ENCODE measurements around the gene CX3CR1.

The CX3CR1 gene

DNA sequence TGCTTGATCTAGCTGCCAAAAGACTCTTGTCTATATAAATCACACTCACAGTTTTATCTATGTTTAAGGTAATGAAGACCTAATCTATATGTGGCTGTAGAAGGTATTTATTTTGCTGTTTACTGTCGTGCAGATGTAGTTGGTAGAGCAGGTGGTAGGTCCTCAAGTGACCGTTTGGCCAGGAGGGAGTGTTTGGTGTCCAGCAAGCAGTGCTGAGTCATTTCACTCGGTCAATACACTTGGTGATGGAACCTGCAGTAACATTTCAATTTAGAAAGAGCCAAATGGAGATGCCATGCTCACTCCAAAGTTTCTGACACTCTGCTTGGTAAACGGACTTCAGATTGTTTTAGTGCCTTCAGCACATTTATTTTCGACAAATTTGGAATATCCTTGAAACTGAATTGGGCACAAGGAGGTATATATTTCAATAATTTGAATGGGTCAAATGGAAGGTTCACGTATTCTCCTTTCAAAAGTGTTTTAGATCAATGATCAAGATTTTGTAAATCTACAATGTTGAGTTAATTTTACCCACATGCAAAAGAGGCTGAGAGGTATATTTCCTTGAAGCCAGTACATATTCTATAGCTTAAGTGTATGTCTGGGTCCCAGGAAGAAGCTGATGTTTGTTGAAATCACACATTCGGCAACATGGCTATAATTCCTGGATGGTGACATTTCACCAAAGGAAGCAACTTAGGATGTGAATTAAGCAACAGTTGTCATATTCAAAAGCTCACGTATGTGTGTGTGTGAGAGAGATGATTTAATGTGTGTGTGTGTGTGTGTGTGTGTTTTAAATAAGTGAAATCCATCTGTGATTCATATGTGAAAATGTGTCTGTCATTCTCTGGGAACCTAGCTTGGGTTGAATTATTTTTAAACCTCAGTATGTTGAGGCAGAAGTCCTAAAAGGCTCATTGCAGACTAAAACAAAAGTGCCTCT is 7.7 kb upstream of the CX3CR1 start:
- no peak for DNase-seq (ENCODE audit: low read depth, low spot score)
- ChIA-PET POLR2A (no interaction called here), CTCF (interaction anchor here (1.0 to 14.7 kb wide), 45 partner anchors 9 to 285 kb away, joined by 3 to 574 read pairs (median 6); partner anchors contain the start of genes CX3CR1, GORASP1, TTC21A and XIRP1)

GRCh38 chr3:39286771-39287170 is 6.9 kb upstream of the CX3CR1 start:
- TF ChIP-seq, protein P1, sequence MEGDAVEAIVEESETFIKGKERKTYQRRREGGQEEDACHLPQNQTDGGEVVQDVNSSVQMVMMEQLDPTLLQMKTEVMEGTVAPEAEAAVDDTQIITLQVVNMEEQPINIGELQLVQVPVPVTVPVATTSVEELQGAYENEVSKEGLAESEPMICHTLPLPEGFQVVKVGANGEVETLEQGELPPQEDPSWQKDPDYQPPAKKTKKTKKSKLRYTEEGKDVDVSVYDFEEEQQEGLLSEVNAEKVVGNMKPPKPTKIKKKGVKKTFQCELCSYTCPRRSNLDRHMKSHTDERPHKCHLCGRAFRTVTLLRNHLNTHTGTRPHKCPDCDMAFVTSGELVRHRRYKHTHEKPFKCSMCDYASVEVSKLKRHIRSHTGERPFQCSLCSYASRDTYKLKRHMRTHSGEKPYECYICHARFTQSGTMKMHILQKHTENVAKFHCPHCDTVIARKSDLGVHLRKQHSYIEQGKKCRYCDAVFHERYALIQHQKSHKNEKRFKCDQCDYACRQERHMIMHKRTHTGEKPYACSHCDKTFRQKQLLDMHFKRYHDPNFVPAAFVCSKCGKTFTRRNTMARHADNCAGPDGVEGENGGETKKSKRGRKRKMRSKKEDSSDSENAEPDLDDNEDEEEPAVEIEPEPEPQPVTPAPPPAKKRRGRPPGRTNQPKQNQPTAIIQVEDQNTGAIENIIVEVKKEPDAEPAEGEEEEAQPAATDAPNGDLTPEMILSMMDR (IDR thresholded peaks at IDR 0.05; ENCODE audit: insufficient read depth, low read length, missing control alignments): no peak
- no peak overlapping the region for H3K4me3 ChIP-seq (ENCODE audit: low read depth, low read length)
- DNase-seq (ENCODE audit: low read depth, low spot score): no peak
- ChIA-PET POLR2A (no interaction called here), CTCF (interaction anchor here (0.8 to 14.7 kb wide), 14 partner anchors 9 to 284 kb away, joined by 3 to 574 read pairs (median 8); partner anchors contain the start of genes CX3CR1, GORASP1, TTC21A and XIRP1)

More for the DNA sequence above, 7.7 kb upstream of the CX3CR1 start:
- TF ChIP-seq, protein P1 (IDR thresholded peaks at IDR 0.05; ENCODE audit: insufficient read depth, low read length, missing control alignments): no peak
- no peak overlapping the region for H3K4me3 ChIP-seq (ENCODE audit: low read depth, low read length)

- CTCF ChIA-PET: interaction anchor here (1.0 to 14.7 kb wide), 7 partner anchors 11 to 219 kb away, joined by 3 to 574 read pairs (median 11); partner anchors contain the start of genes GORASP1, TTC21A and XIRP1
- POLR2A ChIA-PET: no interaction called here
- TF ChIP-seq, protein P1 (IDR thresholded peaks at IDR 0.05; ENCODE audit: insufficient read depth, low read length, missing control alignments): no peak
- no peak for DNase-seq (ENCODE audit: low read depth, low spot score)
- no peak overlapping the region for H3K4me3 ChIP-seq (ENCODE audit: low read depth, low read length)
Observed at GRCh38 chr3:39285332-39285731, 5.5 kb upstream of the CX3CR1 start.

- CTCF ChIA-PET: interaction anchor here (1.0 to 14.7 kb wide), 4 partner anchors 15 to 155 kb away, joined by 4 to 574 read pairs (median 274); partner anchors contain the start of gene XIRP1
- TF ChIP-seq, protein P1 (IDR thresholded peaks at IDR 0.05; ENCODE audit: insufficient read depth, low read length, missing control alignments): no peak
- no peak for DNase-seq (ENCODE audit: low read depth, low spot score)
Observed at GRCh38 chr3:39284457-39284881, 4.6 kb upstream of the CX3CR1 start.

GRCh38 chr3:39282057-39282456 is 2.2 kb upstream of the CX3CR1 start:
- H3K4me3 ChIP-seq (ENCODE audit: low read depth, low read length): no peak overlapping the region
- TF ChIP-seq, protein P1 (IDR thresholded peaks at IDR 0.05; ENCODE audit: insufficient read depth, low read length, missing control alignments): no peak
- no peak for DNase-seq (ENCODE audit: low read depth, low spot score)
- CTCF ChIA-PET: interaction anchor here (1.0 to 8.4 kb wide), 9 partner anchors 9 to 155 kb away, joined by 3 to 77 read pairs (median 4); partner anchors contain the start of gene XIRP1
- POLR2A ChIA-PET: no interaction called here

More at GRCh38 chr3:39284457-39284881, 4.6 kb upstream of the CX3CR1 start:
- POLR2A ChIA-PET: no interaction called here
- H3K4me3 ChIP-seq (ENCODE audit: low read depth, low read length): no peak overlapping the region

DNA sequence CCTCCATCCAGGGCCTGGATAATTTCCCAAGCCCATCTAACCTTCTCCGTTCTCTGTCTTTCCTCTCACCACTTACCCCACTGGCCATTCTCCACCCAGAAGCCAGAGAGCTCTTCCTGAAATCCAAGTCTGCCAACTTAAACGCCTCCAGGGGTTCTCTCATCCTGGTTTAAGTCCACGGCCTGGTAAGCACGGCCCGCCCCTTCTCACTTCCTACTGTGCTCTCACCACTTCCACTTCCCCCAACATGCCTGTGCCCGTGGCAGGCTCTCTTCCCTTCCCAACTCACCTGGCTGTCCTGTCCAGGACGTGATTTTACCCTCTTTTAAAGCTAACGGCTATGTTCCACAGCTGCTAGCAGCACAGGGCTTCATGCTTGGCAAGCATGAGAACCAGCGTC is 1.7 kb upstream of the CX3CR1 start:
- DNase-seq (ENCODE audit: low read depth, low spot score): no peak
- H3K4me3 ChIP-seq (ENCODE audit: low read depth, low read length): no peak overlapping the region
- ChIA-PET CTCF (interaction anchor here (1.1 to 8.4 kb wide), 5 partner anchors 10 to 155 kb away, joined by 3 to 77 read pairs (median 5); no protein-coding TSS in a partner anchor), POLR2A (no interaction called here)
- TF ChIP-seq, protein P1 (IDR thresholded peaks at IDR 0.05; ENCODE audit: insufficient read depth, low read length, missing control alignments): no peak

Data from AG04449 (cell line).